ENCODE measurements around the gene PAFAH1B1.

DNA sequence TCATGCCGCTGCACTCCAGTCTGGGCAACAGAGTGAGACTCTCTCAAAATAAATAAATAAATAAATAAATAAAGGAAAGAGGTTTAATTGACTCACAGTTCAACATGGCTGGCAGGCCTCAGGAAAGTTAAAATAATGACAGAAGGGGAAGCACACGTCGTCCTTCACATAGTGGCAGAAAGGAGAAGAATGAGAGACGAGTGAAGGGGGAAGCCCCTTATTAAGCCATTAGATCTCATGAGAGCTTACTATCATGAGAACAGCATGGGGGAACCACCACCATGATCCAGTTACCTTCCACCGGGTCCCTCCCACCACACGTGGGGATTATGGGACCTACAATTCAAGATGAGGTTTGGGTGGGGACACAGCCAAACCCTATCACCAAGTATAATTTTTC lies 54.5 kb downstream of the PAFAH1B1 start:
- no peak for TF ChIP-seq CTCF (IDR thresholded peaks at IDR 0.05)
- no peak for TF ChIP-seq POLR2A (IDR thresholded peaks at IDR 0.05)
